H1 (cell line): Measurements from ENCODE around the gene PROZ. TPM values are rescaled to one million over a fixed set of nuclear protein-coding genes. Genes with fewer than 3 reads are reported as not detected.

Experiments
- CTCF ChIA-PET: fragments of 300-600 bp; sonication (Branson Sonifier 250); formaldehyde crosslinking; loops from one replicate; lab custom pipeline; 2021; ENCODE audit not compliant: partially characterized antibody; lab: Charles Lee
- POLR2A ChIA-PET: fragments of 300-600 bp; sonication (Branson Sonifier 250); formaldehyde crosslinking; loops from one replicate; lab custom pipeline; 2021; ENCODE audit warnings: inconsistent platforms; ENCODE audit not compliant: partially characterized antibody; lab: Charles Lee
- DNase-seq, 2 experiments: peaks; one replicate each; pipeline versions ENCODE4 v3.0.0 to v3.0.0-alpha.2; 2010 to 2022; ENCODE audit warnings: low spot score in 2 of 2, low read depth in 1 of 2, mixed read lengths in 1 of 2
- FAIRE-seq: peaks from 2 replicates; lab custom pipeline; 2011; peaks lifted over from hg19 to GRCh38; lab: Jason Lieb, UNC
- H2AFZ ChIP-seq: 2 replicates; pipeline ENCODE4 v1.8.1; 2012; ENCODE audit warnings: low read length, inconsistent platforms
- H2AK5ac ChIP-seq: 2 replicates; pipeline ENCODE4 v1.6.1; 2013; ENCODE audit warnings: low read depth, low read length
- H2BK120ac ChIP-seq: replicated peaks from 2 replicates; pipeline ENCODE3; 2013; ENCODE audit warnings: low read depth, low read length, inconsistent platforms
- H2BK12ac ChIP-seq: 2 replicates; pipeline ENCODE4 v1.6.1; 2013; ENCODE audit warnings: low read depth, low read length
- H2BK15ac ChIP-seq: 2 replicates; pipeline ENCODE4 v1.6.1; 2013; ENCODE audit warnings: low read length
- H2BK20ac ChIP-seq: 2 replicates; pipeline ENCODE4 v1.6.1; 2013; ENCODE audit warnings: low read length
- H2BK5ac ChIP-seq: 2 replicates; pipeline ENCODE4 v1.6.1; 2013; ENCODE audit warnings: low read depth, low read length
- H3K14ac ChIP-seq: 2 replicates; pipeline ENCODE4 v1.6.1; 2013; ENCODE audit warnings: inconsistent platforms; ENCODE audit not compliant: insufficient read length
- H3K18ac ChIP-seq: 2 replicates; pipeline ENCODE4 v1.6.1; 2013; ENCODE audit warnings: low read length; ENCODE audit errors: extremely low read depth
- H3K23ac ChIP-seq: 2 replicates; pipeline ENCODE4 v1.6.1; 2013; ENCODE audit warnings: inconsistent platforms; ENCODE audit not compliant: insufficient read length
- H3K23me2 ChIP-seq: 2 replicates; pipeline ENCODE4 v1.6.1; 2013; ENCODE audit warnings: low read depth, low read length
- H3K27ac ChIP-seq: 2 replicates; pipeline ENCODE4 v1.6.1; 2011; ENCODE audit warnings: low read depth, low read length, inconsistent platforms
- H3K27me3 ChIP-seq, 4 experiments: replicated peaks in 1 of 4; 1 replicate in 1 of 4; 2 replicates in 3 of 4; pipeline versions ENCODE4 v1.6.1 to v1.8.1; 2011 to 2013; ENCODE audit warnings: low read length in 3 of 4, mild to moderate bottlenecking in 3 of 4, inconsistent platforms in 2 of 4, mixed read lengths in 2 of 4, moderate library complexity in 1 of 4; ENCODE audit not compliant: control insufficient read depth in 3 of 4, insufficient read depth in 3 of 4; ENCODE audit errors: extremely low read depth in 1 of 4
- H3K36me3 ChIP-seq, 4 experiments: 2 replicates each; pipeline versions ENCODE4 v1.6.1 to v1.8.1; 2011 to 2013; ENCODE audit warnings: mild to moderate bottlenecking in 4 of 4, low read length in 3 of 4, moderate library complexity in 2 of 4, control low read depth in 1 of 4, inconsistent platforms in 1 of 4; ENCODE audit not compliant: insufficient read depth in 4 of 4, control insufficient read depth in 2 of 4
- H3K4ac ChIP-seq: replicated peaks from 2 replicates; pipeline ENCODE3; 2013; ENCODE audit warnings: low read length, low read depth, mixed read lengths, inconsistent platforms; ENCODE audit not compliant: insufficient read length
- H3K4me1 ChIP-seq, 4 experiments: replicated peaks in 1 of 4; 1 replicate in 1 of 4; 2 replicates in 3 of 4; pipeline versions ENCODE4 v1.6.1 to v1.8.1; 2011 to 2013; ENCODE audit warnings: low read length in 3 of 4, inconsistent platforms in 2 of 4, mixed read lengths in 1 of 4; ENCODE audit not compliant: insufficient read depth in 4 of 4, control insufficient read depth in 3 of 4
- H3K4me2 ChIP-seq, 2 experiments: 2 replicates each; pipeline versions ENCODE4 v1.6.1 to v1.8.1; 2011 to 2013; ENCODE audit warnings: low read depth in 2 of 2, low read length in 2 of 2, control low read depth in 1 of 2, inconsistent platforms in 1 of 2, mild to moderate bottlenecking in 1 of 2; ENCODE audit not compliant: insufficient read depth in 1 of 2
- H3K4me3 ChIP-seq, 4 experiments: fragments of 200-600, 300-600 bp in 1 of 4; sonication (generic), shearing (Covaris generic), sonication (Bioruptor Twin) in 1 of 4; 2 replicates each; pipeline versions ENCODE4 v1.5.1 to v1.8.1; 2011 to 2016; ENCODE audit warnings: low read length in 4 of 4, low read depth in 3 of 4, control low read depth in 2 of 4, inconsistent platforms in 2 of 4, mild to moderate bottlenecking in 2 of 4, mixed read lengths in 1 of 4, moderate library complexity in 1 of 4; ENCODE audit not compliant: insufficient read depth in 2 of 4; ENCODE audit errors: extremely low read depth in 1 of 4
- H3K56ac ChIP-seq: replicated peaks from 2 replicates; pipeline ENCODE3; 2013; ENCODE audit warnings: low read depth, mild to moderate bottlenecking, mixed read lengths, low read length, inconsistent platforms; ENCODE audit not compliant: insufficient read length
- H3K79me1 ChIP-seq: 2 replicates; pipeline ENCODE4 v1.6.1; 2013; ENCODE audit warnings: low read depth, low read length, control low read depth
- H3K79me2 ChIP-seq, 2 experiments: 2 replicates each; pipeline versions ENCODE4 v1.6.1 to v1.8.1; 2012 to 2013; ENCODE audit warnings: low read length in 2 of 2, mild to moderate bottlenecking in 2 of 2, inconsistent platforms in 1 of 2; ENCODE audit not compliant: insufficient read depth in 2 of 2, control insufficient read depth in 1 of 2
- H3K9ac ChIP-seq, 4 experiments: replicated peaks in 1 of 4; 1 replicate in 1 of 4; 2 replicates in 3 of 4; pipeline versions ENCODE4 v1.6.1 to v1.8.1; 2011 to 2013; ENCODE audit warnings: low read depth in 3 of 4, low read length in 3 of 4, control low read depth in 2 of 4, mild to moderate bottlenecking in 2 of 4, moderate library complexity in 2 of 4, inconsistent platforms in 1 of 4; ENCODE audit errors: extremely low read depth in 1 of 4
- H3K9me3 ChIP-seq, 2 experiments: 2 replicates each; pipeline versions ENCODE4 v1.6.1 to v1.8.1; 2012 to 2013; ENCODE audit warnings: mild to moderate bottlenecking in 2 of 2, moderate library complexity in 2 of 2, control low read depth in 1 of 2, inconsistent platforms in 1 of 2, low read depth in 1 of 2, low read length in 1 of 2, mixed read lengths in 1 of 2; ENCODE audit not compliant: insufficient read depth in 2 of 2
- H4K20me1 ChIP-seq, 2 experiments: replicated peaks in 1 of 2; 2 replicates each; pipeline versions ENCODE3 to v1.8.1; 2011 to 2013; ENCODE audit warnings: inconsistent platforms in 2 of 2, low read length in 2 of 2, mild to moderate bottlenecking in 1 of 2; ENCODE audit not compliant: insufficient read depth in 2 of 2, control insufficient read depth in 1 of 2
- H4K5ac ChIP-seq: 2 replicates; pipeline ENCODE4 v1.6.1; 2013; ENCODE audit warnings: low read length, low read depth, mixed read lengths, inconsistent platforms; ENCODE audit not compliant: insufficient read length
- H4K8ac ChIP-seq: 2 replicates; pipeline ENCODE4 v1.8.0; 2013; ENCODE audit warnings: mild to moderate bottlenecking, moderate library complexity, low read length, inconsistent platforms; ENCODE audit not compliant: insufficient read depth; ENCODE audit errors: extremely low read depth
- H4K91ac ChIP-seq: replicated peaks from 2 replicates; pipeline ENCODE3; 2013; ENCODE audit warnings: low read length, mixed read lengths, inconsistent platforms; ENCODE audit not compliant: insufficient read length
- CHD2 ChIP-seq: IDR thresholded peaks from 2 replicates; pipeline ENCODE4 v1.6.1; 2012; ENCODE audit warnings: low read length, improper control_type of control experiment
- KDM5A ChIP-seq: fragments of 200-600 bp; IDR thresholded peaks from 2 replicates; pipeline ENCODE4 v1.7.1; 2012; ENCODE audit warnings: mild to moderate bottlenecking, low read length, inconsistent platforms, mixed read lengths
- MAFK ChIP-seq: IDR thresholded peaks from 2 replicates; pipeline ENCODE4 v1.6.1; 2012; ENCODE audit warnings: low read depth, mild to moderate bottlenecking, improper control_type of control experiment, low read length
- RFX5 ChIP-seq: IDR thresholded peaks from 2 replicates; pipeline ENCODE4 v1.6.1; 2011; ENCODE audit warnings: low read depth, low read length, improper control_type of control experiment, borderline replicate concordance
- SP2 ChIP-seq: IDR thresholded peaks from 2 replicates; pipeline ENCODE4 v1.6.1; 2012; ENCODE audit warnings: mild to moderate bottlenecking, low read length, inconsistent platforms
- SP4 ChIP-seq: IDR thresholded peaks from 2 replicates; pipeline ENCODE4 v1.6.1; 2012; ENCODE audit warnings: low read length, inconsistent platforms
- USF2 ChIP-seq: IDR thresholded peaks from 2 replicates; pipeline ENCODE4 v1.6.1; 2011; ENCODE audit warnings: low read length, improper control_type of control experiment
- WGBS, 2 experiments: shearing (Covaris generic) in 1 of 2; methylation state at CpG; one replicate each; pipeline versions ENCODE4 v1.1.6 to v1.1.7; 2013 to 2015; ENCODE audit warnings: low lambda C conversion rate in 2 of 2, mixed read lengths in 2 of 2, inconsistent platforms in 1 of 2, low coverage in 1 of 2, missing lambda C conversion rate in 1 of 2; ENCODE audit not compliant: insufficient replicate concordance in 2 of 2, insufficient coverage in 1 of 2, insufficient read length in 1 of 2; ENCODE audit errors: extremely low coverage in 1 of 2, missing lambda C conversion rate in 1 of 2; 5-methylcytosine and 5-hydroxymethylcytosine counted together
- polyA plus RNA-seq, 7 experiments: library from polyadenylated mRNA; depleted of rRNA in 3 of 7; stranded (reverse) in 5 of 7; unstranded in 2 of 7; fragments of >200 nt in 5 of 7; fragments of 200-250 nt in 2 of 7; gene quantifications; 1 replicate in 5 of 7; 2 replicates in 1 of 7; 4 replicates in 1 of 7; pipeline versions ENCODE4 v1.2.1 to v1.2.3, GENCODE V29; 2011 to 2013; ENCODE audit warnings: missing spikeins in 2 of 7, mixed read lengths in 2 of 7
- total RNA-seq: library from RNA; stranded (reverse); fragmentation: NEBNext Ultra II Directional; extraction: Animal tissue kit (Norgen Biotek cat#: 25700); gene quantifications from 2 replicates; pipeline ENCODE4 v1.2.1, GENCODE V29; 2021

The PROZ gene
- total and polyA plus RNA-seq, 2 of the 8 experiments (the other 6 are each of a cell fraction or from before 2014, with no cell fraction given), result not detected

- H4K20me1 ChIP-seq, result peaks cover 0 to 1% of the 10 kb centered on the region in 2 experiments
- POLR2A ChIA-PET, result interaction anchor here (0.6 to 1.4 kb wide), 2 partner anchors 13 to 37 kb away, joined by 3 to 5 read pairs; partner anchors contain the start of genes CUL4A and PCID2
Measured at GRCh38 chr13:113172419-113172926, 14.0 kb downstream of the PROZ start.

More at GRCh38 chr13:113172419-113172926, 14.0 kb downstream of the PROZ start:
- no peak overlapping the region for H3K56ac ChIP-seq
- no peaks in the 10 kb centered on the region; a peak in 1 of 4 replicates for H3K79me2 ChIP-seq
- TF ChIP-seq KDM5A (no peak), RFX5 (no peak), CHD2 (no peak), USF2 (no peak), SP2 (no peak), SP4 (no peak), MAFK (no peak)
- no peak overlapping the region for H2BK5ac ChIP-seq
- no peak overlapping the region for H3K23ac ChIP-seq
- no peaks in the 10 kb centered on the region for H3K9me3 ChIP-seq
- no peak overlapping the region for H4K5ac ChIP-seq
- H2BK15ac ChIP-seq, result no peak overlapping the region
- no peak overlapping the region for H2AFZ ChIP-seq
- no peak for FAIRE-seq
- H4K8ac ChIP-seq, result no peak overlapping the region
- H3K18ac ChIP-seq, result no peak overlapping the region
- H3K4me3 ChIP-seq, result no peak overlapping the region
- H3K36me3 ChIP-seq, result peaks cover 7 to 54% (median 28%) of the 10 kb centered on the region in 4 experiments
- no peaks in the 10 kb centered on the region for H3K27me3 ChIP-seq
- no peak overlapping the region for H3K9ac ChIP-seq
- no peak overlapping the region for H2BK12ac ChIP-seq
- no peaks in the 10 kb centered on the region for H3K23me2 ChIP-seq
- no peak for DNase-seq
- H3K79me1 ChIP-seq, result no peaks in the 10 kb centered on the region
- H2AK5ac ChIP-seq, result no peak overlapping the region
- H3K4me2 ChIP-seq, result no peak overlapping the region
- no peaks in the 10 kb centered on the region for H3K4me1 ChIP-seq
- 96% methylated on average over 13 of the region's 13 CpGs; no CpG with 5 or more reads in 1 of the 2 experiments for WGBS, 2 experiments
- no peak overlapping the region for H2BK120ac ChIP-seq
- H3K27ac ChIP-seq, result no peak overlapping the region
- CTCF ChIA-PET, result no interaction called here
- no peak overlapping the region for H3K4ac ChIP-seq
- H3K14ac ChIP-seq, result no peak overlapping the region
- no peak overlapping the region for H2BK20ac ChIP-seq
- no peak overlapping the region for H4K91ac ChIP-seq
